ENCODE measurements around the gene TMEM141.
"Not testable (repeated sequence)": the region's sequence is repeated elsewhere in the genome, so short reads cannot be mapped to it uniquely, and the experiment has no call there.

Gene TMEM141

GRCh38 chr9:136798708-136799078 is 7.5 kb downstream of the TMEM141 start:
- POLR2A ChIA-PET, result interaction anchor here (2.0 kb wide), 1 partner anchor 9 kb away, joined by 6 read pairs; the partner anchor contains the start of gene RABL6
- CTCF ChIA-PET, result no interaction called here
- TF ChIP-seq ARNT (IDR thresholded peaks at IDR 0.05) (no peak), CTBP1 (IDR thresholded peaks at IDR 0.05; ENCODE audit: borderline replicate concordance) (no peak), ELF4 (IDR thresholded peaks at IDR 0.05) (no peak), SP1 (IDR thresholded peaks at IDR 0.05) (no peak), FOXM1 (IDR thresholded peaks at IDR 0.05; ENCODE audit: borderline replicate concordance) (no peak)
- no peak for DNase-seq (ENCODE audit: extremely low spot score)

- no peak for DNase-seq (ENCODE audit: extremely low spot score)
- TF ChIP-seq ARNT (IDR thresholded peaks at IDR 0.05) (no peak), TARDBP (IDR thresholded peaks at IDR 0.05) (no peak), PKNOX1 (IDR thresholded peaks at IDR 0.05) (no peak), LEF1 (IDR thresholded peaks at IDR 0.05; ENCODE audit: borderline replicate concordance) (no peak), ELF4 (IDR thresholded peaks at IDR 0.05) (no peak), BHLHE40 (IDR thresholded peaks at IDR 0.05; ENCODE audit: borderline replicate concordance) (no peak), CTBP1 (IDR thresholded peaks at IDR 0.05; ENCODE audit: borderline replicate concordance) (no peak), FOXK2 (IDR thresholded peaks at IDR 0.05) (no peak), FOXM1 (IDR thresholded peaks at IDR 0.05; ENCODE audit: borderline replicate concordance) (no peak), SP1 (IDR thresholded peaks at IDR 0.05) (no peak), SUZ12 (IDR thresholded peaks at IDR 0.05) (no peak), NFRKB (IDR thresholded peaks at IDR 0.05) (no peak), ZNF384 (IDR thresholded peaks at IDR 0.05) (no peak), FOXA1 (IDR thresholded peaks at IDR 0.05) (no peak)
- POLR2A ChIA-PET, result interaction anchor here (1.8 to 2.0 kb wide), 3 partner anchors 8 to 10 kb away, joined by 5 to 10 read pairs (median 6); partner anchors contain the start of genes RABL6 and TMEM141
- CTCF ChIA-PET, result no interaction called here
Measured at GRCh38 chr9:136799079-136799853, 8.1 kb downstream of the TMEM141 start.

GRCh38 chr9:136799854-136800657 is 8.9 kb downstream of the TMEM141 start:
- CTCF ChIA-PET, result interaction anchor here (1.1 kb wide), 1 partner anchor 42 kb away, joined by 3 read pairs; the partner anchor contains the start of gene AJM1
- POLR2A ChIA-PET, result interaction anchor here (1.1 to 1.9 kb wide), 3 partner anchors 9 to 48 kb away, joined by 3 to 10 read pairs (median 5); partner anchors contain the start of gene TMEM141
- DNase-seq (ENCODE audit: extremely low spot score), result peak; percentile 88
- TF ChIP-seq FOXM1 (IDR thresholded peaks at IDR 0.05; ENCODE audit: borderline replicate concordance), result no peak
- TF ChIP-seq L3MBTL2 (conservative IDR thresholded peaks at IDR 0.05), result peak; percentile 66

GRCh38 chr9:136802321-136802720 is 11.2 kb downstream of the TMEM141 start:
- CTCF ChIA-PET, result no interaction called here
- POLR2A ChIA-PET, result no interaction called here

GRCh38 chr9:136803009-136803550 is 11.9 kb downstream of the TMEM141 start:
- POLR2A ChIA-PET, CTCF ChIA-PET: not testable (repeated sequence)

More at GRCh38 chr9:136802321-136802720, 11.2 kb downstream of the TMEM141 start:
- TF ChIP-seq CTBP1 (IDR thresholded peaks at IDR 0.05; ENCODE audit: borderline replicate concordance), result no peak
- TF ChIP-seq HDGF (IDR thresholded peaks at IDR 0.05; ENCODE audit: borderline replicate concordance), result no peak
- no peak for TF ChIP-seq FOXK2 (IDR thresholded peaks at IDR 0.05)
- TF ChIP-seq SUZ12 (IDR thresholded peaks at IDR 0.05), result no peak
- no peak for TF ChIP-seq FOXM1 (IDR thresholded peaks at IDR 0.05; ENCODE audit: borderline replicate concordance)
- no peak for TF ChIP-seq BHLHE40 (IDR thresholded peaks at IDR 0.05; ENCODE audit: borderline replicate concordance)
- TF ChIP-seq ELF4 (IDR thresholded peaks at IDR 0.05), result no peak
- no peak for TF ChIP-seq ZNF384 (IDR thresholded peaks at IDR 0.05)
- no peak for DNase-seq (ENCODE audit: extremely low spot score)

GRCh38 chr9:136803551-136804508 is 12.7 kb downstream of the TMEM141 start:
- TF ChIP-seq HDGF (IDR thresholded peaks at IDR 0.05; ENCODE audit: borderline replicate concordance), result no peak
- no peak for TF ChIP-seq CTBP1 (IDR thresholded peaks at IDR 0.05; ENCODE audit: borderline replicate concordance)
- no peak for TF ChIP-seq FOXM1 (IDR thresholded peaks at IDR 0.05; ENCODE audit: borderline replicate concordance)
- TF ChIP-seq L3MBTL2 (conservative IDR thresholded peaks at IDR 0.05), result no peak
- TF ChIP-seq FOXA1 (IDR thresholded peaks at IDR 0.05), result no peak
- TF ChIP-seq PKNOX1 (IDR thresholded peaks at IDR 0.05), result no peak
- TF ChIP-seq ELF4 (IDR thresholded peaks at IDR 0.05), result no peak
- no peak for TF ChIP-seq FOXK2 (IDR thresholded peaks at IDR 0.05)
- no peak for TF ChIP-seq ARNT (IDR thresholded peaks at IDR 0.05)
- no peak for TF ChIP-seq SP1 (IDR thresholded peaks at IDR 0.05)
- no peak for TF ChIP-seq NFRKB (IDR thresholded peaks at IDR 0.05)
- no peak for TF ChIP-seq LEF1 (IDR thresholded peaks at IDR 0.05; ENCODE audit: borderline replicate concordance)
- TF ChIP-seq BHLHE40 (IDR thresholded peaks at IDR 0.05; ENCODE audit: borderline replicate concordance), result no peak
- TF ChIP-seq SUZ12 (IDR thresholded peaks at IDR 0.05), result no peak
- no peak for TF ChIP-seq ZNF384 (IDR thresholded peaks at IDR 0.05)
- no peak for TF ChIP-seq TARDBP (IDR thresholded peaks at IDR 0.05)
- CTCF ChIA-PET, result interaction anchor here (0.8 kb wide), 1 partner anchor 144 kb away, joined by 3 read pairs; no protein-coding TSS in a partner anchor
- POLR2A ChIA-PET, result no interaction called here
- DNase-seq (ENCODE audit: extremely low spot score), result no peak

More at GRCh38 chr9:136803009-136803550, 11.9 kb downstream of the TMEM141 start:
- not testable (repeated sequence) for DNase-seq (ENCODE audit: extremely low spot score)
